Activated B cell treated with CpG ODN at 0.5 μM for 24 hours (primary cell): Measurements from ENCODE around the gene LPAR2. TPM values are rescaled to one million over a fixed set of nuclear protein-coding genes. Genes with fewer than 3 reads are reported as not detected.

Experiments
- ATAC-seq: fragments of 200-7000 bp; cut with Tn5 transposase; one replicate; pipeline ENCODE4 v1.10.0; 2021; ENCODE audit warnings: low read depth, mild to moderate bottlenecking, moderate library complexity
- CTCF ChIA-PET: fragments of 350-600 bp; sonication (Branson Sonifier 250); formaldehyde crosslinking; loops from one replicate; lab custom pipeline; 2021; ENCODE audit warnings: antibody characterized with exemption; lab: Charles Lee
- POLR2A ChIA-PET: fragments of 350-600 bp; sonication (Branson Sonifier 250); formaldehyde crosslinking; loops from one replicate; lab custom pipeline; 2021; ENCODE audit warnings: antibody characterized with exemption; lab: Charles Lee
- DNase-seq: peaks from one replicate; pipeline ENCODE4 v3.0.0; 2022
- H3K27ac Mint-ChIP-seq: one replicate; pipeline ENCODE4 v1.8.0; 2020; ENCODE audit warnings: mixed read lengths
- H3K27me3 Mint-ChIP-seq: one replicate; pipeline ENCODE4 v1.8.0; 2021; ENCODE audit warnings: mixed read lengths
- H3K36me3 Mint-ChIP-seq: one replicate; pipeline ENCODE4 v1.8.0; 2021; ENCODE audit warnings: low read depth, mixed read lengths
- H3K4me1 Mint-ChIP-seq: one replicate; pipeline ENCODE4 v1.8.0; 2021; ENCODE audit warnings: mixed read lengths
- H3K4me3 Mint-ChIP-seq: one replicate; pipeline ENCODE4 v1.8.0; 2020; ENCODE audit warnings: mild to moderate bottlenecking, mixed read lengths
- H3K9me3 Mint-ChIP-seq: one replicate; pipeline ENCODE4 v1.8.0; 2020; ENCODE audit warnings: mixed read lengths
- CTCF ChIP-seq: fragments of 200-600 bp; IDR thresholded peaks from one replicate; pipeline ENCODE4 v1.8.0; 2022; ENCODE audit warnings: antibody characterized with exemption, mild to moderate bottlenecking
- intact Hi-C: fragments of 100-400 bp; cut with micrococcal nuclease; formaldehyde crosslinking; loops from one replicate; pipeline ENCODE4 v1.15.1; 2024
- total RNA-seq: library from RNA; stranded (reverse); gene quantifications from 2 replicates; pipeline ENCODE4 v1.2.3, GENCODE V29; 2022

LPAR2 gene
- total RNA-seq, 1 donor from 2014 or later, result 33.7 TPM

- Mint-ChIP-seq H3K27me3 (no peaks in the 10 kb centered on the region), H3K36me3 (peaks cover 81% of the 10 kb centered on the region), H3K9me3 (no peaks in the 10 kb centered on the region), H3K4me3 (no peak overlapping the region), H3K27ac (no peak overlapping the region), H3K4me1 (peaks cover 19% of the 10 kb centered on the region)
- ATAC-seq (no peak), DNase-seq (no peak)
- ChIA-PET CTCF (no interaction called here), POLR2A (interaction anchor here (0.6 kb wide), 1 partner anchor 10 kb away, joined by 4 read pairs; no protein-coding TSS in a partner anchor)
- intact Hi-C loops, result no loop called here
- TF ChIP-seq CTCF, result no peak
Measured at GRCh38 chr19:19657397-19657783, 29.4 kb upstream of the LPAR2 start.

- ChIA-PET POLR2A (no interaction called here), CTCF (no interaction called here)
- DNase-seq (no peak), ATAC-seq (no peak)
- no peak for TF ChIP-seq CTCF
- H3K9me3 Mint-ChIP-seq, result no peaks in the 10 kb centered on the region
- no peak overlapping the region for H3K4me3 Mint-ChIP-seq
- H3K27me3 Mint-ChIP-seq, result no peaks in the 10 kb centered on the region
- H3K4me1 Mint-ChIP-seq, result peaks cover 12% of the 10 kb centered on the region
- intact Hi-C loops, result no loop called here
- H3K27ac Mint-ChIP-seq, result no peak overlapping the region
- peaks cover 84% of the 10 kb centered on the region for H3K36me3 Mint-ChIP-seq
Measured at GRCh38 chr19:19656451-19657396, 28.7 kb upstream of the LPAR2 start.

GRCh38 chr19:19655641-19656343 lies 27.8 kb upstream of the LPAR2 start:
- no peak for ATAC-seq
- intact Hi-C loops, result no loop called here
- CTCF ChIA-PET, result no interaction called here
- Mint-ChIP-seq H3K36me3 (peaks cover 86% of the 10 kb centered on the region), H3K9me3 (no peaks in the 10 kb centered on the region), H3K4me1 (peaks cover 4% of the 10 kb centered on the region), H3K27ac (no peak overlapping the region), H3K27me3 (no peaks in the 10 kb centered on the region), H3K4me3 (no peak overlapping the region)
- TF ChIP-seq CTCF, result no peak
- POLR2A ChIA-PET, result no interaction called here
- DNase-seq, result no peak

GRCh38 chr19:19655051-19655594 lies 27.1 kb upstream of the LPAR2 start:
- Mint-ChIP-seq H3K36me3 (peaks cover 91% of the 10 kb centered on the region), H3K27me3 (no peaks in the 10 kb centered on the region), H3K27ac (no peak overlapping the region), H3K4me3 (no peak overlapping the region), H3K9me3 (no peaks in the 10 kb centered on the region), H3K4me1 (peaks cover 4% of the 10 kb centered on the region)
- TF ChIP-seq CTCF, result no peak
- intact Hi-C loops, result no loop called here
- DNase-seq, result no peak
- ChIA-PET CTCF (interaction anchor here (0.9 kb wide), 1 partner anchor 17 kb away, joined by 3 read pairs; no protein-coding TSS in a partner anchor), POLR2A (interaction anchor here (0.6 kb wide), 1 partner anchor 1556 kb away, joined by 5 read pairs; no protein-coding TSS in a partner anchor)
- ATAC-seq, result no peak
